NCI-H1092 treated with DMSO at 0.1 percent for 48 hours (cell line): ENCODE data around the gene NAP1L1.

ENCODE experiments used
- DNase-seq: peaks from one replicate; lab custom pipeline; 2025; lab: John Stamatoyannopoulos, UW

Gene NAP1L1

GRCh38 chr12:76083904-76084862 is at the start of gene NAP1L1:
TSS of gene NAP1L1 (minus strand) at chr12:76084685. CDS start at chr12:76074219, 10,466 bp downstream.
- DNase-seq, result peak; percentile 93

- no peak for DNase-seq
These were observed 43.1 kb upstream of the NAP1L1 start for GRCh38 chr12:76127588-76127987.

GRCh38 chr12:76124456-76124855 is 40.0 kb upstream of the NAP1L1 start:
- DNase-seq, result no peak

GRCh38 chr12:76123259-76124212 is 39.1 kb upstream of the NAP1L1 start:
- DNase-seq, result no peak

- no peak for DNase-seq
These were observed 35.4 kb upstream of the NAP1L1 start for GRCh38 chr12:76119887-76120286.

- DNase-seq, result no peak
These were observed 33.3 kb upstream of the NAP1L1 start for GRCh38 chr12:76117751-76118150.

GRCh38 chr12:76117067-76117691 is 32.7 kb upstream of the NAP1L1 start:
- DNase-seq, result no peak

GRCh38 chr12:76113800-76114757 is 29.6 kb upstream of the NAP1L1 start:
- DNase-seq, result no peak

GRCh38 chr12:76111209-76111749 is 26.8 kb upstream of the NAP1L1 start:
- no peak for DNase-seq

GRCh38 chr12:76109879-76110278 is 25.4 kb upstream of the NAP1L1 start:
- no peak for DNase-seq

- no peak for DNase-seq
These were observed 23.9 kb upstream of the NAP1L1 start for GRCh38 chr12:76108356-76108755.

- no peak for DNase-seq
These were observed 22.1 kb upstream of the NAP1L1 start for GRCh38 chr12:76106631-76107030.

- no peak for DNase-seq
These were observed 19.5 kb upstream of the NAP1L1 start for GRCh38 chr12:76103958-76104357.

- DNase-seq, result no peak
These were observed 17.4 kb upstream of the NAP1L1 start for GRCh38 chr12:76101739-76102385.

- no peak for DNase-seq
These were observed 11.7 kb upstream of the NAP1L1 start for GRCh38 chr12:76096079-76096646.

- DNase-seq, result no peak
These were observed 10.3 kb upstream of the NAP1L1 start for GRCh38 chr12:76094754-76095153.

- no peak for DNase-seq
These were observed 6.8 kb upstream of the NAP1L1 start for GRCh38 chr12:76091246-76091754.

GRCh38 chr12:76085520-76085868 is 1.0 kb upstream of the NAP1L1 start:
- DNase-seq, result no peak

GRCh38 chr12:76084863-76085519 is 506 bp upstream of the NAP1L1 start:
- DNase-seq, result peak; percentile 78
